Measurements from ENCODE around the gene CTSO. TPM values are rescaled to one million over a fixed set of nuclear protein-coding genes. Genes with fewer than 3 reads are reported as not detected.

Gene CTSO
- total and polyA plus RNA-seq, 2 experiments from 2014 or later = 0.44 to 0.83 TPM

DNA sequence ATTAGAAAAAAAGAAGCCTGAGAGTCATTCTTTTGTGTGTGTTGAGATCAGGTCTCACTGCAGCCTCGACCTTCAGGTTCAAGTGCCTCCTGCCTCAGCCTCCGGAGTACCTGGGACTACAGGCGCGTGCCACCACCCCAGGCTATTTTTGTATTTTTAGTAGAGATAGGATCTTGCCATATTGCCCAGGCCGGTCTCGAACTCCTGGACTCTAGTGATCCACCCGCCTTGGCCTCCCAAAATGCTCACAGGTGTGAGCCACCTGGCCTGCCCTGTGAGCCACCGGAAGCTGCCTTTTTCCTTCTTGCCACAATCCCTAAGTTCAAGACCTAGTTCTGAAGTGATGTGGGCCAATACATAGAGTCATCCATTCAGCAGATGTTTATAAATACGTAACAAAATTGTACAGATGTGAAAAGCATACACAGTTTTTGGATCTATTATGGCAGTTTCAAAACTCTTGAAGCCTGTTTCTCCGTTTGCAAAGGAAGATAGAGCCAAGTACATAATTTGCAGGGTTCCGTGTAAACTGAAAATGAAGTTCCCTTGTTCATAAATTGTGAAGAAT is 536 bp upstream of the CTSO start (continued):
- TF ChIP-seq, protein P1, sequence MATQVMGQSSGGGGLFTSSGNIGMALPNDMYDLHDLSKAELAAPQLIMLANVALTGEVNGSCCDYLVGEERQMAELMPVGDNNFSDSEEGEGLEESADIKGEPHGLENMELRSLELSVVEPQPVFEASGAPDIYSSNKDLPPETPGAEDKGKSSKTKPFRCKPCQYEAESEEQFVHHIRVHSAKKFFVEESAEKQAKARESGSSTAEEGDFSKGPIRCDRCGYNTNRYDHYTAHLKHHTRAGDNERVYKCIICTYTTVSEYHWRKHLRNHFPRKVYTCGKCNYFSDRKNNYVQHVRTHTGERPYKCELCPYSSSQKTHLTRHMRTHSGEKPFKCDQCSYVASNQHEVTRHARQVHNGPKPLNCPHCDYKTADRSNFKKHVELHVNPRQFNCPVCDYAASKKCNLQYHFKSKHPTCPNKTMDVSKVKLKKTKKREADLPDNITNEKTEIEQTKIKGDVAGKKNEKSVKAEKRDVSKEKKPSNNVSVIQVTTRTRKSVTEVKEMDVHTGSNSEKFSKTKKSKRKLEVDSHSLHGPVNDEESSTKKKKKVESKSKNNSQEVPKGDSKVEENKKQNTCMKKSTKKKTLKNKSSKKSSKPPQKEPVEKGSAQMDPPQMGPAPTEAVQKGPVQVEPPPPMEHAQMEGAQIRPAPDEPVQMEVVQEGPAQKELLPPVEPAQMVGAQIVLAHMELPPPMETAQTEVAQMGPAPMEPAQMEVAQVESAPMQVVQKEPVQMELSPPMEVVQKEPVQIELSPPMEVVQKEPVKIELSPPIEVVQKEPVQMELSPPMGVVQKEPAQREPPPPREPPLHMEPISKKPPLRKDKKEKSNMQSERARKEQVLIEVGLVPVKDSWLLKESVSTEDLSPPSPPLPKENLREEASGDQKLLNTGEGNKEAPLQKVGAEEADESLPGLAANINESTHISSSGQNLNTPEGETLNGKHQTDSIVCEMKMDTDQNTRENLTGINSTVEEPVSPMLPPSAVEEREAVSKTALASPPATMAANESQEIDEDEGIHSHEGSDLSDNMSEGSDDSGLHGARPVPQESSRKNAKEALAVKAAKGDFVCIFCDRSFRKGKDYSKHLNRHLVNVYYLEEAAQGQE (IDR thresholded peaks at IDR 0.05; ENCODE audit: unreplicated experiment) = no peak
- no peak for TF ChIP-seq ZNF114 (CRISPR knock-in tag; IDR thresholded peaks at IDR 0.05)
- no peak for TF ChIP-seq JUNB (IDR thresholded peaks at IDR 0.05; ENCODE audit: unreplicated experiment)
- no peak for TF ChIP-seq STAT1 (IDR thresholded peaks at IDR 0.05; ENCODE audit: unreplicated experiment)
- no peak for TF ChIP-seq NANOG (IDR thresholded peaks at IDR 0.05; ENCODE audit: borderline replicate concordance)
- TF ChIP-seq POLR2AphosphoS5 (IDR thresholded peaks at IDR 0.05; ENCODE audit: low read depth) = no peak
- TF ChIP-seq CREB1 (CRISPR knock-in tag; IDR thresholded peaks at IDR 0.05; ENCODE audit: low read depth) = no peak
- TF ChIP-seq EZH2 (IDR thresholded peaks at IDR 0.05; ENCODE audit: low read depth, unreplicated experiment) = no peak
- TF ChIP-seq EZH2phosphoT487 (IDR thresholded peaks at IDR 0.05; ENCODE audit: unreplicated experiment) = no peak
- TF ChIP-seq, protein P2, sequence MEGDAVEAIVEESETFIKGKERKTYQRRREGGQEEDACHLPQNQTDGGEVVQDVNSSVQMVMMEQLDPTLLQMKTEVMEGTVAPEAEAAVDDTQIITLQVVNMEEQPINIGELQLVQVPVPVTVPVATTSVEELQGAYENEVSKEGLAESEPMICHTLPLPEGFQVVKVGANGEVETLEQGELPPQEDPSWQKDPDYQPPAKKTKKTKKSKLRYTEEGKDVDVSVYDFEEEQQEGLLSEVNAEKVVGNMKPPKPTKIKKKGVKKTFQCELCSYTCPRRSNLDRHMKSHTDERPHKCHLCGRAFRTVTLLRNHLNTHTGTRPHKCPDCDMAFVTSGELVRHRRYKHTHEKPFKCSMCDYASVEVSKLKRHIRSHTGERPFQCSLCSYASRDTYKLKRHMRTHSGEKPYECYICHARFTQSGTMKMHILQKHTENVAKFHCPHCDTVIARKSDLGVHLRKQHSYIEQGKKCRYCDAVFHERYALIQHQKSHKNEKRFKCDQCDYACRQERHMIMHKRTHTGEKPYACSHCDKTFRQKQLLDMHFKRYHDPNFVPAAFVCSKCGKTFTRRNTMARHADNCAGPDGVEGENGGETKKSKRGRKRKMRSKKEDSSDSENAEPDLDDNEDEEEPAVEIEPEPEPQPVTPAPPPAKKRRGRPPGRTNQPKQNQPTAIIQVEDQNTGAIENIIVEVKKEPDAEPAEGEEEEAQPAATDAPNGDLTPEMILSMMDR (conservative IDR thresholded peaks at IDR 0.05; ENCODE audit: low read depth in 2 of 2) = no peak
- no peak for TF ChIP-seq ZNF331 (CRISPR knock-in tag; IDR thresholded peaks at IDR 0.05; ENCODE audit: low read depth)

DNA sequence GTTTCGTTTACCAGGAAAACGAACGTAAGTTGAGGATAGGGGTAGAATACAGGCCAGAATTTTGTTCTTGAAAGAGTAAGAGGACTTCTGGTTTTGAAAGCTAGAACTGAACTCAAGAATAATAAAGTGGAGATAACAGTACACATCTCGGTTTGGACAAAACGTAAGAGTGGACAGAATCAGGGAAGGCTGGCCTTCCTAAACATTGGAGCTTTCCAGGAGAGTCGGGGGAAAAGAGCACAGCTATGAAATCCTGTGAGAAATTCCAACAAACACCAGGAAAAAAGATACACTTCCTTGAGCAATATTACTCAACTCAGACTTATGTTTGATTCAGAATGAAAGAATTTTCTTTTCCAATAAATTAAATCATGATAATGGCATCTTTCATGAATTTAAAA is 1.2 kb downstream of the CTSO start:
- Histone ChIP-seq H3K36me3 (ENCODE audit: insufficient read depth) (no peaks in the 10 kb centered on the region), H3K4me2 (no peak overlapping the region), H3K79me2 (replicated peaks; ENCODE audit: insufficient read depth) (no peaks in the 10 kb centered on the region), H3K9me2 (ENCODE audit: insufficient read depth) (no peaks in the 10 kb centered on the region), H3K4me1 (ENCODE audit: insufficient read depth) (no peaks in the 10 kb centered on the region), H4K20me1 (replicated peaks; ENCODE audit: insufficient read depth) (no peaks in the 10 kb centered on the region), H3K4me3 (no peak overlapping the region), H3K27ac (ENCODE audit: low read depth) (no peak overlapping the region), H2AFZ (no peak overlapping the region), H3K27me3 (ENCODE audit: insufficient read depth) (no peaks in the 10 kb centered on the region), H3F3A (replicated peaks; ENCODE audit: low read depth) (no peaks in the 10 kb centered on the region)
- Mint-ChIP-seq H3K27me3 (ENCODE audit: insufficient read depth, low read depth, poor library complexity) (peaks cover 3% of the 10 kb centered on the region), H3K9me3 (no peaks in the 10 kb centered on the region), H3K27ac (no peak overlapping the region), H3K4me3 (peak overlapping the region; percentile 35; the same call in 2 of the 3 replicates), H3K4me1 (no peaks in the 10 kb centered on the region), H3K36me3 (ENCODE audit: low read depth) (no peaks in the 10 kb centered on the region)
- ATAC-seq (no peak), DNase-seq (ENCODE audit: low spot score) (no peak)
- no peak for TF ChIP-seq CREB1 (CRISPR knock-in tag; IDR thresholded peaks at IDR 0.05; ENCODE audit: low read depth)
- no peak for TF ChIP-seq EZH2 (IDR thresholded peaks at IDR 0.05; ENCODE audit: low read depth, unreplicated experiment)
- TF ChIP-seq, protein P3, sequence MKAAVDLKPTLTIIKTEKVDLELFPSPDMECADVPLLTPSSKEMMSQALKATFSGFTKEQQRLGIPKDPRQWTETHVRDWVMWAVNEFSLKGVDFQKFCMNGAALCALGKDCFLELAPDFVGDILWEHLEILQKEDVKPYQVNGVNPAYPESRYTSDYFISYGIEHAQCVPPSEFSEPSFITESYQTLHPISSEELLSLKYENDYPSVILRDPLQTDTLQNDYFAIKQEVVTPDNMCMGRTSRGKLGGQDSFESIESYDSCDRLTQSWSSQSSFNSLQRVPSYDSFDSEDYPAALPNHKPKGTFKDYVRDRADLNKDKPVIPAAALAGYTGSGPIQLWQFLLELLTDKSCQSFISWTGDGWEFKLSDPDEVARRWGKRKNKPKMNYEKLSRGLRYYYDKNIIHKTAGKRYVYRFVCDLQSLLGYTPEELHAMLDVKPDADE (IDR thresholded peaks at IDR 0.05) = no peak
- TF ChIP-seq, protein P4, sequence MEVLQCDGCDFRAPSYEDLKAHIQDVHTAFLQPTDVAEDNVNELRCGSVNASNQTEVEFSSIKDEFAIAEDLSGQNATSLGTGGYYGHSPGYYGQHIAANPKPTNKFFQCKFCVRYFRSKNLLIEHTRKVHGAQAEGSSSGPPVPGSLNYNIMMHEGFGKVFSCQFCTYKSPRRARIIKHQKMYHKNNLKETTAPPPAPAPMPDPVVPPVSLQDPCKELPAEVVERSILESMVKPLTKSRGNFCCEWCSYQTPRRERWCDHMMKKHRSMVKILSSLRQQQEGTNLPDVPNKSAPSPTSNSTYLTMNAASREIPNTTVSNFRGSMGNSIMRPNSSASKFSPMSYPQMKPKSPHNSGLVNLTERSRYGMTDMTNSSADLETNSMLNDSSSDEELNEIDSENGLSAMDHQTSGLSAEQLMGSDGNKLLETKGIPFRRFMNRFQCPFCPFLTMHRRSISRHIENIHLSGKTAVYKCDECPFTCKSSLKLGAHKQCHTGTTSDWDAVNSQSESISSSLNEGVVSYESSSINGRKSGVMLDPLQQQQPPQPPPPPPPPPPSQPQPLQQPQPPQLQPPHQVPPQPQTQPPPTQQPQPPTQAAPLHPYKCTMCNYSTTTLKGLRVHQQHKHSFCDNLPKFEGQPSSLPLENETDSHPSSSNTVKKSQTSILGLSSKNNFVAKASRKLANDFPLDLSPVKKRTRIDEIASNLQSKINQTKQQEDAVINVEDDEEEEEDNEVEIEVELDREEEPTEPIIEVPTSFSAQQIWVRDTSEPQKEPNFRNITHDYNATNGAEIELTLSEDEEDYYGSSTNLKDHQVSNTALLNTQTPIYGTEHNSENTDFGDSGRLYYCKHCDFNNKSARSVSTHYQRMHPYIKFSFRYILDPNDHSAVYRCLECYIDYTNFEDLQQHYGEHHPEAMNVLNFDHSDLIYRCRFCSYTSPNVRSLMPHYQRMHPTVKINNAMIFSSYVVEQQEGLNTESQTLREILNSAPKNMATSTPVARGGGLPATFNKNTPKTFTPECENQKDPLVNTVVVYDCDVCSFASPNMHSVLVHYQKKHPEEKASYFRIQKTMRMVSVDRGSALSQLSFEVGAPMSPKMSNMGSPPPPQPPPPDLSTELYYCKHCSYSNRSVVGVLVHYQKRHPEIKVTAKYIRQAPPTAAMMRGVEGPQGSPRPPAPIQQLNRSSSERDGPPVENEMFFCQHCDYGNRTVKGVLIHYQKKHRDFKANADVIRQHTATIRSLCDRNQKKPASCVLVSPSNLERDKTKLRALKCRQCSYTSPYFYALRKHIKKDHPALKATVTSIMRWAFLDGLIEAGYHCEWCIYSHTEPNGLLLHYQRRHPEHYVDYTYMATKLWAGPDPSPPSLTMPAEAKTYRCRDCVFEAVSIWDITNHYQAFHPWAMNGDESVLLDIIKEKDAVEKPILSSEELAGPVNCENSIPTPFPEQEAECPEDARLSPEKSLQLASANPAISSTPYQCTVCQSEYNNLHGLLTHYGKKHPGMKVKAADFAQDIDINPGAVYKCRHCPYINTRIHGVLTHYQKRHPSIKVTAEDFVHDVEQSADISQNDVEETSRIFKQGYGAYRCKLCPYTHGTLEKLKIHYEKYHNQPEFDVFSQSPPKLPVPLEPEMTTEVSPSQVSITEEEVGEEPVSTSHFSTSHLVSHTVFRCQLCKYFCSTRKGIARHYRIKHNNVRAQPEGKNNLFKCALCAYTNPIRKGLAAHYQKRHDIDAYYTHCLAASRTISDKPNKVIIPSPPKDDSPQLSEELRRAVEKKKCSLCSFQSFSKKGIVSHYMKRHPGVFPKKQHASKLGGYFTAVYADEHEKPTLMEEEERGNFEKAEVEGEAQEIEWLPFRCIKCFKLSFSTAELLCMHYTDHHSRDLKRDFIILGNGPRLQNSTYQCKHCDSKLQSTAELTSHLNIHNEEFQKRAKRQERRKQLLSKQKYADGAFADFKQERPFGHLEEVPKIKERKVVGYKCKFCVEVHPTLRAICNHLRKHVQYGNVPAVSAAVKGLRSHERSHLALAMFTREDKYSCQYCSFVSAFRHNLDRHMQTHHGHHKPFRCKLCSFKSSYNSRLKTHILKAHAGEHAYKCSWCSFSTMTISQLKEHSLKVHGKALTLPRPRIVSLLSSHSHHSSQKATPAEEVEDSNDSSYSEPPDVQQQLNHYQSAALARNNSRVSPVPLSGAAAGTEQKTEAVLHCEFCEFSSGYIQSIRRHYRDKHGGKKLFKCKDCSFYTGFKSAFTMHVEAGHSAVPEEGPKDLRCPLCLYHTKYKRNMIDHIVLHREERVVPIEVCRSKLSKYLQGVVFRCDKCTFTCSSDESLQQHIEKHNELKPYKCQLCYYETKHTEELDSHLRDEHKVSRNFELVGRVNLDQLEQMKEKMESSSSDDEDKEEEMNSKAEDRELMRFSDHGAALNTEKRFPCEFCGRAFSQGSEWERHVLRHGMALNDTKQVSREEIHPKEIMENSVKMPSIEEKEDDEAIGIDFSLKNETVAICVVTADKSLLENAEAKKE (CRISPR knock-in tag; IDR thresholded peaks at IDR 0.05) = no peak

Data from GM23338 (cell line).